PFSK-1 (cell line): ENCODE results near the gene SDK1.

Experiments used
- POLR2AphosphoS5 ChIP-seq: IDR thresholded peaks from 2 replicates; pipeline ENCODE4 v1.6.1; 2012; ENCODE audit warnings: low read depth, mild to moderate bottlenecking, control low read depth, low read length, moderate library complexity
- SIN3A ChIP-seq: IDR thresholded peaks from 2 replicates; pipeline ENCODE4 v1.6.1; 2012; ENCODE audit warnings: mild to moderate bottlenecking, low read length, moderate library complexity, borderline replicate concordance; ENCODE audit not compliant: insufficient read depth
- TAF1 ChIP-seq: IDR thresholded peaks from 2 replicates; pipeline ENCODE4 v1.6.1; 2012; ENCODE audit warnings: low read length, control low read depth, borderline replicate concordance; ENCODE audit not compliant: insufficient read depth
- TF ChIP-seq, protein P1 (sequence below), 2 experiments: IDR thresholded peaks; 2 replicates each; pipeline versions ENCODE4 v1.6.1 to v1.8.0; 2011 to 2012; ENCODE audit warnings: low read depth in 2 of 2, low read length in 2 of 2, control low read depth in 1 of 2, inconsistent platforms in 1 of 2, mild to moderate bottlenecking in 1 of 2, moderate library complexity in 1 of 2; ENCODE audit not compliant: insufficient read depth in 1 of 2

DNA sequence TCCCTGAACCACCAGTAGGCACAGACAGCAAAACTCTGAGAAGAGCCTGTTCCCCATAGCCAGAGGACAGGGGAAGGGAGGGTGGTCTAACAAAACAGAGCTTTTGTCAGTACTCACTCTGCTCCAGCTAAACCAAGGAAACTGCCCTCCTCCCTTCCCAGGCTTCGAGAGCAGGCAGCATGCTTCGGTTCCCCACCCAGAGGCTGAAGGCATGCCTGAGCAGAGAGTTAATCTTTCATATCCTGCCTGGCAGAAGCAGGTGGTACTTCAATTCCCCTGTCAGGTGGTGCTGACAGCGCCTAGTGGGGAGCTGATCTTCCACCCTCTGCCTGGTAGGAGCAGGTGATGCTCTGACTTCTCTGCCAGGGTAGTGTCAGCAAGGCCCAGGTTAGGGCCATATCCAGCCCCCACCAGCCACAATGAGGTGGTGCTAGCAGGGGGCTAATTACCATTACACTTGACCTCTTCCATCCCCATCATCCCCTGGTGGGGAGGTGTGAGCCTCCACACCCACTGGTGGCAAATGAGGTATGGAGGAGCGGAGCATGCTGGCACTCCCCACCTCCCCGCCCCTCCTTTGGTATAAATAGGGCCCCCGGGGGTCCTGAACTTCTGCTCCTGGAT, 35.1 kb downstream of the SDK1 start:
- TF ChIP-seq TAF1 (no peak), POLR2AphosphoS5 (no peak), SIN3A (no peak)
- TF ChIP-seq, protein P1, sequence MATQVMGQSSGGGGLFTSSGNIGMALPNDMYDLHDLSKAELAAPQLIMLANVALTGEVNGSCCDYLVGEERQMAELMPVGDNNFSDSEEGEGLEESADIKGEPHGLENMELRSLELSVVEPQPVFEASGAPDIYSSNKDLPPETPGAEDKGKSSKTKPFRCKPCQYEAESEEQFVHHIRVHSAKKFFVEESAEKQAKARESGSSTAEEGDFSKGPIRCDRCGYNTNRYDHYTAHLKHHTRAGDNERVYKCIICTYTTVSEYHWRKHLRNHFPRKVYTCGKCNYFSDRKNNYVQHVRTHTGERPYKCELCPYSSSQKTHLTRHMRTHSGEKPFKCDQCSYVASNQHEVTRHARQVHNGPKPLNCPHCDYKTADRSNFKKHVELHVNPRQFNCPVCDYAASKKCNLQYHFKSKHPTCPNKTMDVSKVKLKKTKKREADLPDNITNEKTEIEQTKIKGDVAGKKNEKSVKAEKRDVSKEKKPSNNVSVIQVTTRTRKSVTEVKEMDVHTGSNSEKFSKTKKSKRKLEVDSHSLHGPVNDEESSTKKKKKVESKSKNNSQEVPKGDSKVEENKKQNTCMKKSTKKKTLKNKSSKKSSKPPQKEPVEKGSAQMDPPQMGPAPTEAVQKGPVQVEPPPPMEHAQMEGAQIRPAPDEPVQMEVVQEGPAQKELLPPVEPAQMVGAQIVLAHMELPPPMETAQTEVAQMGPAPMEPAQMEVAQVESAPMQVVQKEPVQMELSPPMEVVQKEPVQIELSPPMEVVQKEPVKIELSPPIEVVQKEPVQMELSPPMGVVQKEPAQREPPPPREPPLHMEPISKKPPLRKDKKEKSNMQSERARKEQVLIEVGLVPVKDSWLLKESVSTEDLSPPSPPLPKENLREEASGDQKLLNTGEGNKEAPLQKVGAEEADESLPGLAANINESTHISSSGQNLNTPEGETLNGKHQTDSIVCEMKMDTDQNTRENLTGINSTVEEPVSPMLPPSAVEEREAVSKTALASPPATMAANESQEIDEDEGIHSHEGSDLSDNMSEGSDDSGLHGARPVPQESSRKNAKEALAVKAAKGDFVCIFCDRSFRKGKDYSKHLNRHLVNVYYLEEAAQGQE (IDR thresholded peaks at IDR 0.05; ENCODE audit: insufficient read depth in 1 of 2, low read depth in 2 of 2, low read length in 2 of 2) = no peak
